Mucosa of gallbladder (tissue), 1 donor: Measurements from ENCODE around the gene THUMPD1. TPM values are rescaled to one million over a fixed set of nuclear protein-coding genes. Genes with fewer than 3 reads are reported as not detected.
"Not testable (repeated sequence)": the region's sequence is repeated elsewhere in the genome, so short reads cannot be mapped to it uniquely, and the experiment has no call there.

Experiments
- DNase-seq: peaks from one replicate; pipeline ENCODE4 v3.0.0-alpha.2; 2020; ENCODE audit warnings: low spot score
- total RNA-seq: library from RNA; stranded (reverse); gene quantifications from one replicate; pipeline ENCODE4 v1.2.1, GENCODE V29; 2021
- donor health status: DM: no; HTN: no; CAD: no.

THUMPD1 gene
- total RNA-seq, 1 donor from 2014 or later = 40.7 TPM

GRCh38 chr16:20695024-20695423 lies 46.6 kb downstream of the THUMPD1 start:
- no peak for DNase-seq

- DNase-seq = not testable (repeated sequence)
Measured at GRCh38 chr16:20694096-20694495, 47.5 kb downstream of the THUMPD1 start.

- no peak for DNase-seq
Measured at GRCh38 chr16:20689668-20690067, 52.0 kb downstream of the THUMPD1 start.

GRCh38 chr16:20683812-20684211 lies 57.8 kb downstream of the THUMPD1 start:
- DNase-seq = no peak

Other genes starting within 250 kb of the THUMPD1 start
- 0.17 TPM for gene ACSM2B, start 165.5 kb downstream of the THUMPD1 start, total RNA-seq
- gene ACSM1, start 44.1 kb downstream of the THUMPD1 start, total RNA-seq = 0.20 TPM
- 11.0 TPM for gene ACSM3, start 22.2 kb upstream of the THUMPD1 start, total RNA-seq
- 18.6 TPM for gene ERI2, start 64.7 kb upstream of the THUMPD1 start, total RNA-seq
- gene REXO5, start 64.7 kb upstream of the THUMPD1 start, total RNA-seq = 2.2 TPM
- gene DCUN1D3, start 158.5 kb upstream of the THUMPD1 start, total RNA-seq = 22.2 TPM
- 28.6 TPM for gene LYRM1, start 159.0 kb upstream of the THUMPD1 start, total RNA-seq